NCI-H774 (cell line): ENCODE results near the gene ANKS1B.

ENCODE experiments used
- DNase-seq: peaks from one replicate; lab custom pipeline; 2025; lab: John Stamatoyannopoulos, UW

The ANKS1B gene

DNA sequence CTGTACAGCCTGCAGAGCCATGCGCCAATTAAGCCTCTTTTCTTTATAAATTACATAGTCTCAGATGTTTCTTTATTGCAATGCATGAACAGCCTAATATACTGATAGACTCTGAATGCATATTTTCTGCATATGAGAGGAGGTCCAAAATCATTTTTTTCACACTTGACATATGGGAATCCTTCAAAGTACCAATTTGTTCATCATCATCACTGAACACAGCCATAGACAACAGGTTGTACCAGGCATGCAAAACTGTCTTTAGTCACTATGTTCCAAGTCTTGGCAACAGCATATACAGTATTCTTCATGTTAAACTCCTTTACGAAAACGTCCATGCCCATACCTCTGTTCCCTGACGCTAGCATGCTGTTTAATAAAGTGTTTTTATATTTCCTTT lies 807.9 kb downstream of the ANKS1B start:
- DNase-seq, result no peak

- no peak for DNase-seq
Measured at GRCh38 chr12:99170461-99170860, 814.3 kb downstream of the ANKS1B start.

- DNase-seq, result no peak
Measured at GRCh38 chr12:99170037-99170436, 814.7 kb downstream of the ANKS1B start.

DNA sequence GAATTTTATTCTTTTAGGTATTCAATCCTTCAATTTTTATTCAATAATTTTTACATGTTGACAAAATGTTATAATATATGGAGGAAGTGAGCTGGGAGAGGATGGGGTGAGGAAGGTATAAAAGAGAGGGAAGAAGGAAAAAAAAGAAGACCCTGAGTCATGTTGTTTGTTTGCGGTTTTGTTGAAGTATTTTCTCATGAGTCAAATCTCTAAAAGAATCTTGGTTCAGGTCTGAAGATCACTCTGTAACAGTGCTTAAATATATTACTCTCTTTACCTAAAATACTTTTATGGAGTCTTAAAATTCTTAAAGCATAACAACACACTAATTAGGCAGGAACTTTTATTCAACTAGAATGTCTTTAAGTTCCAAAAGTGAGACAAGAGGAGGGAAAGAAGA lies 826.8 kb downstream of the ANKS1B start:
- no peak for DNase-seq

DNA sequence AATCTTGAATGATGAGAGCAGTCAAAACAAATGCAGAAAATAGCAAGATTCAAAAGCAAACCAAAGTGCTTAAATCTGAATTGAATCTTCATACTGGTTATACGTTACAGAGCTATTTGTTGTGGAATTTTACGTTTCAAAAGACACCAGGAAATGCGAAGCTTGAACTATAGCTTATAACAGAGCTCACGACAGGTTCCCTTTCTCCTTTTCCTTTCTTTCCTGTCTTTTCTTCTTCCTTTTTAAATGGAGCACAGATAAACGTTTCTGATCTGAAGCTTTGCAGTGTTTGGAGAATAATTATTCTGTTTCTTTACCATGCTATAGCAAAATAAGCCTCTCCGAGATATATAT lies 829.8 kb downstream of the ANKS1B start:
- no peak for DNase-seq

DNA sequence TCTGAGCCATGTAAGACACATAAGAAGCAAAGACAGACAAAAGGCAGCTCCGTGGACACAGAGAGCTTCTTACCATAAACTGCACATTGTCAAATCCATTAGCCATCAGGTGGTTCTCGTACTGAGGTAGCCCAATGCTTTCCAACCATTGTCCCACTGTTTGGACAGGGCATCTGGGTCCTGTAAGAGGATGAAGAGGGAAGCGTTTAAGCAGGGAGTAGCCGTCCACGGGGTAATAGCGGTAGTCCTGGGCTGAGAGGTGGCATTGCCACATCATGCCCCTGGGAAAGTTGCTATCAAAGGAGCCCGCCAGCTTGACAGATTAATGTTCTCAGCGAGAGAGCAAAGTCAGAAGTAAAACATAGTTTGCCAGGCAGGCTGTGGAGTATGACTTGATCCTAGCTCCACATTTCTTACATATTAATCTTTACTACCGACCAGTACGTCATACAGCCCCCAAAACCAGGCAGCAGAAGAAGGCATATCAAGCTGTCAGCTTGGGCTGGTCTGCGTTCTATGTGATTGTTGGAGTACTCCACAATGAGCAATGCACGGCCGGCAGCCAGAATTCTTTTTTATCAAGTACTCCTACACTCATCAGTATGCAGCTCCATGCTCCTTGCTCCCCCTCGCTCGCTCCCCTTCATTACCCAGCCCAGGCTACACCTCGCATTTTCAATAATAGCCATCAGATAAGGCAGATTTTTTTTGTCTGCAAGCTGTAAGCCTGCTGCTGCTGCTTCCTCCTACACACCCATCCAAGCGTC lies 830.3 kb downstream of the ANKS1B start:
- DNase-seq, result no peak

DNA sequence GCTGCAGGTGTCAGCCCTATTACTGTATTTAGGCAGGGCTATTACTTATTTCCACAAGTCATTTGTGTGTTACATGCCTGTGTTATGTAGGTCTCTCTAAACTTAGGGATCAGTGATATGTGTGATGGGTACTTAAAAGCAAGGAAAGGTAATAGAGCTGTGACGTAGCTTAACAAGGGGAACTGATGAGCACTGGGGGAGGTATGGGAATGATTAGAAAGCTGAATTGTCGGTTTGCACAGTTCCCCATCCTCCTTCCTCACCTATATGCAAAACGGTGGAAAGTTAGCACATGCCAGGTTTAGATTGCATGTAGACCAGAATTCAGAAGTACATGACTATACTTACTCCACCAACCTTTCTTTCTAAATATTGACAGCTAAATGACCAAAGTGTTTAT lies 831.4 kb downstream of the ANKS1B start:
- no peak for DNase-seq

DNA sequence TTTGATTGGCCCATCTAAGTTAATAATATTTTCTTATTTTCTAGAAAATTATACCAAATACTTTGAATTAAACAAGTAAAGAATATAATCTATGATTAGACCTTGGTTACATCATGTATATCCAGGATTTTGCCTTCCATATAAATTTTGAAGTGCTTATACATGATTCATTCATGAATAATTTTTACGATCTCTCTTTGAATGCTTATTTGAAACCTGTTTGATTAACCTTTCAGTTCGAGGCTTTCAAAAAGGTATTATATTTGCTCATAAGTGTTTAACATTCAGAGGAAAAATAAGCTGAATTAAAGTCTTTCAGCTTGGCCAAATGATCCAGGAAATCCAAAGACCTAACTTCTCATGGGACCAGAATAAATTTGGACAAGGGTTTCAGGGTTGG lies 832.4 kb downstream of the ANKS1B start:
- no peak for DNase-seq

- DNase-seq, result no peak
Measured at GRCh38 chr12:99151744-99152143, 833.0 kb downstream of the ANKS1B start.

DNA sequence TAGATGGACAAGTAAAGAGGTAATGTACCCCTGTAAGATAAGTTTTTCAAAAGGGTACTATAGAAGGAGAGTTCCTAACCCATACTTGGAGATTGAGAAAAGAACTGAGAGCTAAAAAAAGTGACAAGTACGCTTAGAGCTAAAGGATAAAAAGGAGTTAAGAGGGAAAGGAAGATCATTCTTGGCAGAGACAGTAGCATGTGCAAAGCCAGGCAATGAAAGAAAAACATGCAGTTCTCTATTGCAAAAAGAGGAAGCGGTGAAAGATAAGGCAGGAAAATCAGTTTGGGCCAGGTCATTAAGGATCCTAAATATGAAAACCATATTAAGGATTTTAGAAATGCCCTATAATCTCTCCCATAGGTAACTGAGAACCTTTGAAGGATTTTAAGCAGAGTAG lies 837.6 kb downstream of the ANKS1B start:
- no peak for DNase-seq

- DNase-seq, result no peak
Measured at GRCh38 chr12:99146730-99147129, 838.0 kb downstream of the ANKS1B start.

DNA sequence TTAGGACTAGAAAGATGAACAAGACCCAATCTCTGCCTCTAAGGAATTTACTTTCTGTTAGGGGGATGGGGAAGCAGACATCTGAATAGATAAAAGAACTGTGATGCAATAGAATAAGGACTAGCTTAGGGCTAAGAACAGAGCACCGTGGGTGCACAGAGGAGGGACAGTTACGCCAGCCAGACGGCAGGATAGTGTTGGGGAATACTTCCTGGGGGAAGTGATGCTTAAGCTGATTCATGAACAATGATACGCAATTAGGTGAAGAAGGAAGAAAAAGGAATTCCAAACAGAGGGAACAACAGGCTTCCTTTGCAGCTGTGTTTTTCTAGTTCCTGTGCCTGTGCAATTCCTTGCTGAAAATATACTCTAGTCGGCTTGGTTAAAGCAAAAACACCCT lies 838.6 kb downstream of the ANKS1B start:
- no peak for DNase-seq

DNA sequence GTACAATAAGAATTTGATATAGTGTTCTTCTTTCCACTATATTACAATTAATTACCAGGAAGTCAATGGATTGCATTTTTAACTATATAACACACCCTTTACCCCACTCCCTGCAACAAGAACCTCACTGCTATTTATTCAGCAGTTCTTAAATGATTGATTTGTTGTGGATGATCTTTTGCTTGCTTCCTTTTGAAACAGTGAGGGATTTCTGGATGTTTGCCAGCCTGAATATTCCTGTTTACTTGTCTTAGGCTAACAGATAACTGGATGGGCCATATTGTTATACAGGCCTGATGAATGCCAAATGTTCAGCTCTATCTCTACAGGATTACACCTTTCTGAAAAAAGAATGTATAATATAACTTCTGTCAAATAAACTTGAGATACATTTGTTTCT lies 842.1 kb downstream of the ANKS1B start:
- DNase-seq, result no peak

DNA sequence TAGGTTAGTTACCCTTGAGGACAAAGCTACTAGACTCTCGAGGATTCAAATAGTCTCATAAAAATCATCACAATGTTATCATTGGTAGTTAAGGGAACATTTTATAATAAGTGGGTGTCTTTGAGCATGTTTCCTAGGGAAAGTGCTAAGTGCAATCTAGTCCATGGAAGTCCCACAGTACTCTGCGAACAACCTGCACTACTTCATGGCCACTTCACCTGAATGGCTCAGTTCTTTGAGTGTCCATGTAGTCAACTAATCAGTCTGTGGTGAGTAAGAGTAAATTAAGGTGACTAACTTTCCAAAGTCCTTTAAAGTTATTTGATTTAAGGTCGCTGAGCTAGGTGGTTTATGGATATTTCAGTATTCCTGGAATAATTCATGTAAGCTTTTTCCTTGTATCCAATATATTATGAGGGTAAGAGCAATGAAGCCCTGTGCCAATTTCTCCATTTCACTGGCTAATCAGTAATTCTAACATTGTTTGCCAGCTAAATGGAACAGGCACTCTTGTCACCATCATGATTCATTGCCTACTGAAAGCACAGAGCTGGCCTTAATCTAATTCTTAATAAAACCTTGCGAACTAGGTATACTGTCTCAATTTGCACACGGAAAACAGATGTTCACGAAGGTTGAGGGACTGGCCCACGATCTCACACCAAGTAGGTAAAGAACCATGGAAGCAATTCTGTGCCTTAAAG lies 844.6 kb downstream of the ANKS1B start:
- no peak for DNase-seq

GRCh38 chr12:99138393-99138792 lies 846.3 kb downstream of the ANKS1B start:
- DNase-seq, result no peak

GRCh38 chr12:99137124-99137855 lies 847.4 kb downstream of the ANKS1B start:
- DNase-seq, result no peak

DNA sequence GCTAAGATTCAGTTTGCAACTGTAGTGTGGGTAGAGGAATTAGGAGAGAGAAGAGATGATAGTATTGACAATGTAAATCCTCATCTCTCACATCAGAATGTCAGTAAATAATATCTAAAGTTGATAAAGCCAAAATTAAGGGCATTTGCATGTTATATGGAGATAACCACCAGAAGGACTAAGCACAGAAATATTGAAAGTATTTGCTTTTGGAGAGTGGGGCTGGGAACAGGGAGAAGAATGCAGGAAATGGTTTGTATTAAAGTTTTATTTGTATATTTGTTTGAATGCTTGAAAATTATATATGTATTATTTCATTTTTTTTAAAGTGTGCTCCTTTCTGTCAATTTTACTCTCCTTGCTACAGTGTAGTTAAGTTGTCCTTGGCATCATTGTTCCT lies 848.2 kb downstream of the ANKS1B start:
- no peak for DNase-seq

DNA sequence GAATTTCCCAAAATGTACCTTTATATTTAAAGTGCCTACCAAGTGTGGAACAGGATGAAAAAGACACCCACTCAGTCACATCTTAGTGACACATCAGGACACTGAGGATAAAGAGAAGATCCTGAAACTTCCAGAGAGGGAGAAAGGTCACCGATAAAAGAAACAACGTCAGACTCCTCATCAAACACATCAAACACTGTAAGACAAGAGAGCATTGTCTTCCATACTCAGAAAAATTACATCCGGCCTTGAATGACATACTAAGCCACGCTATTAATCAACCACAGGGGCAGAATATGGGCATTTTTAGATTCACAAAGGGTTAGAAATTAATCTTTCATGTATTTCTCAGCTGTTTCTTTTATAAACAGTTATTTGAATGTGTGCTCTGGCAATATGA lies 849.4 kb downstream of the ANKS1B start:
- DNase-seq, result no peak

DNA sequence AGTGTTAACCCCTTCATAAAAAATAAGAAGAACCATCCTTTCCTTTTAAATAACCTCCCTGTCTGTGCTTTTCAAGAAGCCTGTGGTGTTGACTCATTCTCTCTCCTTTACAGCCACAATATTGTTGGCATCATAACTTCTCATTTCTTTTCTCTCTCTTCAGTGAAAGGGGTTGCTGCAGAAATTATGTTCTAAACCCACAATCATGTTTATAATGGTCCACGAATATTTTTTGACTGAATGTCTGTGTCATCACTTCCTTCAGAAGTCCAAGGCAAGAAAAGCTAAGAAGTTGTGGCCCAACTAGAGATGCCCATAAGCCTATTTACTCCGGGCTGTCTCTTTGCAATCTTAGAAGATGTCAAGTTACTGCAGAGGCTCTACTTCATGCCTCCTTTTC lies 851.3 kb downstream of the ANKS1B start:
- DNase-seq, result no peak

- no peak for DNase-seq
Measured at GRCh38 chr12:99131751-99132199, 853.0 kb downstream of the ANKS1B start.

GRCh38 chr12:99130808-99131553 lies 853.8 kb downstream of the ANKS1B start:
- DNase-seq, result no peak

GRCh38 chr12:99128246-99128802 lies 856.4 kb downstream of the ANKS1B start:
- DNase-seq, result no peak
